COLO668 (cell line): ENCODE data around the gene SLC29A3.
"Not testable (repeated sequence)": the region's sequence is repeated elsewhere in the genome, so short reads cannot be mapped to it uniquely, and the experiment has no call there.

Source experiments
- DNase-seq: peaks from one replicate; lab custom pipeline; 2025; ENCODE audit not compliant: unreplicated experiment; lab: John Stamatoyannopoulos, UW

SLC29A3 gene

DNA sequence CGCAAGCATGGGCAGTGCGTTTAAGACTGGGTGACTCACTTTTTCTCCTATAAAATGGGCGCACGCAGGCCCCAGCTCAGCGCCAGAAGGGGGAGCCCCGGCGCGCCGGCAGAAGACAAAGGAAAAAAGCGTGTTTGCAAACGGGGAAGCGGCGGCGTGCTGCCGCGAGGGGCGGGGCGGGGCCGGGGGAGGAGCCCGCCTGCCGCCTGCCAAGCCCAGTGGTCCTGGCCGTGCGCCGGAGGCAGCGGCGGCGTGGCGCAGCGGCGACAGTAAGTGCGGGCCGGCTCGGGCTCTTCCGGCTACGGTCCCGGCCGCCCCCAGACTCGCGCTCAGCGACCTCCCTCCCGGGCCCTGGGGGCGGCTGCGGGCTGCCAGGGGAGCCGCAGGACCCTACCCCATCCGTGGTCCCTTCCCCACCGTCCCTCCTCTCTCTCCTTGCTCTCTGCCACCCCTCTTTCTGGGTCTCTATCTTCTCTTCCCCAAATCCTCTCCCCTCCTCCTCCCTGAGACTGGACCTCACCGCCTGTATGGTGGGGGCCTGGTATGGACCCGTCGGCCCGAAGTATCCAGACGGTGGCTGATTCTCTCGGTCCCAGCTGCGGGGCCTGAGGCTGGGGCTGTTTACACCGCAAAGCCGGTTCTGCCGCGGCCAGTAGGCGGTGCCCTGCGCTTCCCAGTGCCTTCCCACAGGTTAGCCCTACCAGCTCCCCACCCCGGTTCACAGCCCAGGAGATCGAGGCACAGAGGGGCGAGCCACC, at the start of gene SLC29A3:
Gene SLC29A3, plus strand, starts transcription at position 218 of the 758 bp plus-strand sequence. Its CDS starts 51 bp downstream, at position 269.
- DNase-seq, result peak; percentile 84

DNA sequence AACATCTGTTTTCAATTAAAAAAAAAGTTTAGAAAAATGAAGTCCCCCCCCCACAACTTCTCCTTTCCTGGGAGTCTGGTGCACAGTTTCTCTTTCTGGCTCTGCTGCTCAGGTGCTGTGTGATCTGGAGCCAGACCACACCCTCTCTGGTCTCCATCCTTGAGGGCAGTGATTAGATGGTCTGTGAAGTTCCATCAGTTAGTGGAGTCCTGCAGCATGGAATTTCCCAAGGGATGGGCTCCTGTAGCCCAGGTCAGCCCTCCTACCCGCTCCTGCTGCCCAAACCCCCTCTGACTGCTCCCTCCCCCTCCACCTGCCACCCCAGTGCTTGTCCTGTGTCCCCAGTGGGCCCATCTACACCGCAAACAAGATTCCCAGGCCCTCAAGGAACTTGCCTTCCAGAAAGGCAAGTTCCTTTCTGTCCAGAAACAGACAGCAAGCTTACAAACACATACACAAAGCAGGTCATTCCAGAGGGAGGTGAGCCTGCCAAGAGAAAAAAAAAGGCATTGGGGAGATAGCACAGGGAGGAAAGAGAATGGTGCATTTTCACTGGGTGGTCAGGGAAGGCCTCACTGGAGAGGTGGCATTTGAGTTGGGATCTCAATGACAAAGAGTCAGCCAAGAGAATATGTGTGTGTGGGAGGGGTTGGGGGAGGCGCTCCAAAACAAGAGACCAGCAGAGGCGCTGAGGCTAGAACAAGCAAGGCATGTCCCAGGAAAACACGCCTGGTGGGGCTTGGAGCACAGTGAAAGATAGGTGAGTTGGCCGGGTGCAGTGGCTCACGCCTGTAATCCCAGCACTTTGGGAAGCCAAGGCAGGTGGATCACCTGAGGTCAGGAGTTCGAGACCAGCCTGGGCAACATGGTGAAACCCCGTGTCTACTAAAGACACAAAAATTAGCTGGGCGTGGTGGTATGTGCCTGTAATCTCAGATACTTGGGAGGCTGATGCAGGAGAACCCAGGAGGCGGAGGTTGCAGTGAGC, 49.5 kb upstream of the SLC29A3 start:
- no peak for DNase-seq

DNA sequence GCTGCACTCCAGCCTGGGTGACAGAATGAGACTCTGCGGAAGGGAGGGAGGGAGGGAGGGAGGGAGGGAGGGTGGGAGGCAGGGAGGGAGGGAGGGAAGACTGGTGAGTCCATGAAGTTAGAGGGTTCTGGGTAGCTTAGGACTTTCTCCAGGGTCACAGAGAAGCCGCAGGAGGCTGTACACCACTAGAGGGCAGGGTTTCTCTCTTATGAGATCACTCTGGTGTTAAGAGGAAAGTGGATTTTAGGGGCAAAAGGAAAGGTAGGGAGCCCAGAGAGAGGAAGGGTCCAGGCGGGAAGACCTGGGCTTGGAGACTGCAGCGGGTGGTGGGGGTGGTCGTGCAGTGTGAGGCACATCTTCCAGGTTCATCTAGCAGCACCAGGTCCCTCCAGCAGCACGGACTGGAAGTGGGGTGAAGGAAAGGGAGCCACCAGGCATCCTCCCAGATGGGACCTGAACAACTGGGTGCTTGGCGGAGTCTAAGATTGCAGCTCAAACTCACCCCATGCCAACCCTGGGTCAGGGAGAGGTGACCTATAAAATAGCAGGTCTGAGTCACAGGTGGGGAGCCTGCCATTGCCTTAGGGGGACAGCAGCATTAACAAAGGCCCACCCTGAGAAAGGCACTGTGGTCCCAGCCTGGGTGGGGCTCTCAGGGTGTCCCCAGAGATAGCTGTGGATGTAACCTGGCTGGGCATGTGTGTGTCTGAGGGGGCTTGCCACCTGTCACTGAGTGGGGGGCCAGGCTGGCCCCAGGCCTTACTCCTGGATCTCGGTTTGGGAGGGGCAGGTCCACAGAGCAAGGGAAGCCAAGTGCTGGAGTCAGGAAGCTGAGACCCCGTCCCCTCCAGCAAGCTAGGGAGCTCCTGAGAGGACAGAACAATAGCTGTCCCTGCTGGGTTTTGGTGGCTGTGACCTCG, 48.5 kb upstream of the SLC29A3 start:
- peak; percentile 2 for DNase-seq

GRCh38 chr10:71271662-71272055, 47.4 kb upstream of the SLC29A3 start:
- DNase-seq, result no peak

DNA sequence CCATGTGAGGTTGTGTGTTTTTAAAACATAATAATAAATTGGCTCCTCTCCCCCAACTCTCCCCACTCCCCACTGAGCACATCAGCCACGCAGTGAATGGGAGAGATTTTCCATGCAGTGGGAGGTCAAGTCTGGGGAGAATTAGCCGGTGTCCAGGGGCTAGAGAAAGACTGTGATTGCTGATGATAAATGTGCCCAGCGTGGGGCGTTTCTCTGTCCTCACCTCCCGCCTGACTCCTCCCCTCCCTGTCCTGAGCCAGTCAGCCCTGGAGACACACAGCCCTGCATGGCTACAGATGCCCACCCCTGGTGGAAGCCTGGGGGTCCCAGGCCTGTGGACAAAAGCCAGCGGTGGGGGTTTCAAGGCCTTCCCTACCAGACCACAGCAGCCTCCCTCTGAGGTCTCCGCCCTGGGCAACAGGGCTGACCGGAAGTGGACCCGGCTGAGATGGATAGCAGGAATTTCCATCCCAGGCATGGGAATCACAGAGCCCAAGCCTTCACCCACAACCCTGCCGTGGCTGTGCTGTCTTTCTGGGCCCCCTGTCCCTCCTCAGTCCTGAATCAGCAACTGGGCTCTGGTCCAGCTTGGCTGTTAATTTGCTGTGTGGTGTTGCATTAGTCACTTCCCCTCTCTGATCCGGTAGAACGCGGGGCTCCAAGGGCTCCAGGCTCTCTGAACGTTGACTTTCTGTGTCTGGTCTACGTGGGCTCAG, 46.8 kb upstream of the SLC29A3 start:
- no peak for DNase-seq

DNA sequence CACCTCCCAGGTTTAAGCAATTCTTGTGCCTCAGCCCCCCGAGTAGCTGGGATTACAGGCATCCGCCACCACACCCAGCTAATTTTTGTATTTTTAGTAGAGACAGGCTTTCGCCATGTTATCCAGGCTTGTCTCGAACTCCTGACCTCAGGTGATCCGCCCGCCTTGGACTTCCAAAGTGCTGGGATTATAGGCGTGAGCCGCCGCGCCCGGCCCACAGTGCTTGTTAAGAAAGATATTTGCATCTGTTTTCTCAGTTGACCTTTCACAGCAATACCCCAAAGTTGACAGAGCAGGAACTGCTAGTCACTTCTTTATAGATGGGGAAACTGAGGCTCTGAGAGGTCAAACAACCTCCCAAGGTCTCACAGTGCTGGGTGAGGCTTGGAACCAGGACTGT, 46.1 kb upstream of the SLC29A3 start:
- DNase-seq, result not testable (repeated sequence)

DNA sequence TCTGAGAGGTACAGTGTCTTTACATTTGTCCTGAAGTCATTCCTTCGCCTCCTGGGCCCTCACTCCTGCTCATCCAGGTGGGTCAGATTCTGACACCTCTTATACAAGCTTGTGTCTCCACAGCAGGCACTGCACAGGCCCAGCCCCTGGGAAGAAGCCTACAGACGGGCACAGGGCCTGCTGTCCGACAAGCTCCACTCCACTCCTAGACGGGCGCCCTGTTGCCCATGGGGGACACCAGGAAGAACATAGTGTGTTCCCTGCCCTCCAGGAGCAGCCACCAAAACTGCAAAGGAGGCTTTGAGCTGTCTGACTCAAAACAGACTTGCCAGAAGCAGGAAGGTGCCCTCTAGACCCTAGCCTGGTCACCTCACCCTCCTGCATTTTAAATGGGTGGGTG, 45.6 kb upstream of the SLC29A3 start:
- no peak for DNase-seq

DNA sequence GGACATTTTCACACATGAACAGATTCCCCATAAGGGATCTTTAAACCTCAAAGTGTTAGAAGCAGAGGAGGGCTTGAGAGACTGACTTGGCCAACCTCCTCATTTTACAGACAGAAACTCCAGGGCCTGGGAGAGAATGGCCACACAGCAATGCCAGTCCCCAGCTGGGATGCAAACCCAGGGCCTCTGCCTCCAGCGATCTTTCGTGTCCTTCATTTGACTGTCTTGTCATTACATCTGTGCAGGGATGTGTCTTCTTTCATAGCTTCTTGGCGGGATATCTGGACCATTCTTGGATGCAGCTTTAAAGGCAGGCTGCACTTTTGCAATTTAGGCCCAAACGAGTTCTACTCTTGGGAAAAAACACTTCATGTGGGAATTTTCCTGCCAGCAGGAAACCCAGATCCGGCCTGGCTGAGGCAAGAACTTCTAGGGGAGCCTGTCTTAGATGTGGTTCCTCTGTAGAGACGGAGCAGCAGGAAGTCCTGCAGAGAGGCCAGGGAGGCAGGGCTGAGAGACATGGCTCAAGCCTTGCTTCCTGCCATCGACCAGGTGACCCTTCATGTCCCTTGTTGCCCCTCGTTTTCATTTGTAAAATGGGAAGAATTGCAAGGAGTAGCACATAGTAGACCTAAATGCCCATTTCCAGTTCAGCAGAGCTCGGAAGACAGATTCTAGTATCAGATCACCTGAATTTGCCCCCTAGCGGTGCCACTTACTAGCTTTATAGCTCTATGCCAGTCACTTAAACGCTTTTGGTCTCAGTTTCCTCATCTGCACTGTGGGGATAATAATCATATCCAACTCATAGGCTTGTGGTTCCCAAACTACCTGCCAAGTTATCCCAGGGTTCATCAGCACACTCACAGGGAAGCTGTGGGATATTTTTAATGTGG, 43.9 kb upstream of the SLC29A3 start:
- no peak for DNase-seq

GRCh38 chr10:71276873-71277272, 42.2 kb upstream of the SLC29A3 start:
- no peak for DNase-seq

GRCh38 chr10:71277914-71278665, 41.0 kb upstream of the SLC29A3 start:
- no peak for DNase-seq

- no peak for DNase-seq
These were observed 40.1 kb upstream of the SLC29A3 start for GRCh38 chr10:71278691-71279588.

GRCh38 chr10:71279590-71280170, 39.4 kb upstream of the SLC29A3 start:
- no peak for DNase-seq

DNA sequence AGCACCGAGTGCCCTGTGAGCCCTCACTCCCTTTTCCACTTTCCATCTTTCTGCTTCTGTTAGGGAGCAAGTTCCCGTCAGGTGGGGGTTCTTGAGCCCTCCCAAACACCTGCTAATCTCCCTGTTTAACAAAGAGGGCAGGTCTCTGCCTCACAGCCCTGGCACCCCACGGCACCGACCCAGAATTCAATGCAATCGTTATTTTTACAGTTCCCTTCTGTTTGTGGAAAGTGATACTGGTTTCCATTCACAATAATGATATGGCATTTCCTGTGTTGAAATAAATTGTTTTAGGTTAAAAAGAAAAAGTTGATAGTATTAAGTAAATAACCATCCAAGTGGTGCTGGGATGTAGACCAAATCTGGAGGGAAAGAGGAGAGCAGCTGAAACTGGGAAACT, 38.8 kb upstream of the SLC29A3 start:
- no peak for DNase-seq

GRCh38 chr10:71280825-71281224, 38.2 kb upstream of the SLC29A3 start:
- no peak for DNase-seq

DNA sequence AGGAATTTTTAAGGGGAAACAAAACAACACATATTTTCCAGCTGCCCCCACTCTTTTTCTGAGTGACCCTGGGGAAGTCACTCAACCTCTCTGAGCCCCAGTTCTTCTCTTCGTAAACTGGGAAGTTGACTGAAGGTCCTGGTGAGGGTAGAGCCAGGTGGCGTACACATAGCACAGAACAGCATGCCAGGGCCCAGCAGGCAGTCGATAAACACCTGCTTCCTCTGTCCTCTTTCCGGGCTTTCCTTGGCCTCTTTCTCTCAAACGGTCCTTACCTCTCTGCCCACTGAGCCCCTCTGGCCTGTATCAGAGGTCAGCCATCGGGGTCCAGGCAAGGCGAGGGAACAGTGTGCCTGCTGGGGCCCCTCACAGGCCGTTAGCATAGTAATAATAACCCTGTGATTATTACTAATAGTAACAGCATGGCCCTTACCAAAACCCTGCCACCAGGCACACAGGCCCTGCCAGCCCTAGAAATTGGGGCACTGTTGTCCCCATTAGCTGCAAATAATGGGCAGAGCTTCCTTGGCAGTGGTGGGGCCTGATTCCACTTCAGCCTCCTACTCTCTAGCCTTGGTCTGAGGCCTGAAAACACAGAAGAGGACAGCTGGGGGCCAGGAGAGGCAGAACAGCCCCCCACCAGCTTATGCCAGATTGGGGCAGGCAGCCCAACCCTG, 37.3 kb upstream of the SLC29A3 start:
- DNase-seq, result no peak

GRCh38 chr10:71282323-71282680, 36.8 kb upstream of the SLC29A3 start:
- DNase-seq, result no peak

- no peak for DNase-seq
These were observed 35.6 kb upstream of the SLC29A3 start for GRCh38 chr10:71283410-71283809.
